ENCODE results near the gene PTBP3. TPM values are rescaled to one million over a fixed set of nuclear protein-coding genes. Genes with fewer than 3 reads are reported as not detected.

PTBP3 gene
- total and polyA plus RNA-seq, 2 of the 13 experiments (the other 11 are each of a cell fraction or from before 2014, with no cell fraction given): 52.8 to 61.1 TPM

- peak; percentile 11; the same call in 1 of the 2 replicates for TF ChIP-seq STAG1 (CRISPR knock-in tag; IDR thresholded peaks at IDR 0.05)
- no peak for TF ChIP-seq ZEB1 (IDR thresholded peaks at IDR 0.05; ENCODE audit: insufficient replicate concordance, low read depth)
- no peak for TF ChIP-seq ZNF790 (CRISPR knock-in tag; IDR thresholded peaks at IDR 0.05; ENCODE audit: borderline replicate concordance)
- TF ChIP-seq ZNF124 (CRISPR knock-in tag; IDR thresholded peaks at IDR 0.05): 0 out of 2 replicates have a peak, but pooled peaks have one; percentile 39
- TF ChIP-seq ZNF232 (CRISPR knock-in tag; IDR thresholded peaks at IDR 0.05; ENCODE audit: borderline replicate concordance): peak; percentile 33
- no peak for TF ChIP-seq ZNF260 (CRISPR knock-in tag; IDR thresholded peaks at IDR 0.05; ENCODE audit: borderline replicate concordance, low read depth)
- no peak for TF ChIP-seq IKZF5 (CRISPR knock-in tag; IDR thresholded peaks at IDR 0.05)
- no peak for TF ChIP-seq SNAPC5 (CRISPR knock-in tag; IDR thresholded peaks at IDR 0.05; ENCODE audit: borderline replicate concordance)
- no peak for TF ChIP-seq PBX2 (CRISPR knock-in tag; IDR thresholded peaks at IDR 0.05)
- no peak for TF ChIP-seq TRIM24 (CRISPR knock-in tag; IDR thresholded peaks at IDR 0.05)
- TF ChIP-seq DRAP1 (CRISPR knock-in tag; IDR thresholded peaks at IDR 0.05): 0 out of 2 replicates have a peak, but pooled peaks have one; percentile 18
- peak; percentile 1; the same call in 1 of the 2 replicates for TF ChIP-seq ZNF609 (CRISPR knock-in tag; IDR thresholded peaks at IDR 0.05; ENCODE audit: borderline replicate concordance)
- TF ChIP-seq HMG20B (CRISPR knock-in tag; conservative IDR thresholded peaks at IDR 0.05): no peak
- no peak for TF ChIP-seq RBAK (CRISPR knock-in tag; IDR thresholded peaks at IDR 0.05)
- peak; percentile 64; the same call in 1 of the 2 replicates for TF ChIP-seq KAT8 (CRISPR knock-in tag; IDR thresholded peaks at IDR 0.05)
- TF ChIP-seq MED13 (CRISPR knock-in tag; IDR thresholded peaks at IDR 0.05): no peak; the same call in 1 of the 2 replicates
- peak; percentile 87 for TF ChIP-seq ATF7-NPFF (CRISPR knock-in tag; IDR thresholded peaks at IDR 0.05; ENCODE audit: low read depth)
- TF ChIP-seq ZNF10 (CRISPR knock-in tag; IDR thresholded peaks at IDR 0.05; ENCODE audit: borderline replicate concordance, low read depth): no peak
- peak; percentile 80 for TF ChIP-seq ZNF225 (CRISPR knock-in tag; IDR thresholded peaks at IDR 0.05)
- peak; percentile 60; the same call in 1 of the 2 replicates for TF ChIP-seq ZNF619 (CRISPR knock-in tag; IDR thresholded peaks at IDR 0.05)
- peak; percentile 73 to 82 for TF ChIP-seq POLR2A (IDR thresholded peaks at IDR 0.05; ENCODE audit: insufficient read depth in 1 of 2, low read depth in 2 of 2, low read length in 2 of 2)
- TF ChIP-seq ZNF652 (CRISPR knock-in tag; IDR thresholded peaks at IDR 0.05; ENCODE audit: borderline replicate concordance, low read depth): no peak
- TF ChIP-seq MEIS1 (CRISPR knock-in tag; IDR thresholded peaks at IDR 0.05; ENCODE audit: borderline replicate concordance): 0 out of 2 replicates have a peak, but pooled peaks have one; percentile 36
Observed at GRCh38 chr9:112332977-112333638, at the start of gene PTBP3 (continued).
